ENCODE results near the gene MYH16. TPM values are rescaled to one million over a fixed set of nuclear protein-coding genes. Genes with fewer than 3 reads are reported as not detected.

Gene MYH16
- total RNA-seq, 1 donor from 2014 or later: not detected

- Histone ChIP-seq H3K4me3 (no peak overlapping the region), H3K9me3 (no peaks in the 10 kb centered on the region), H3K27ac (no peak overlapping the region), H3K4me1 (no peaks in the 10 kb centered on the region), H3K36me3 (no peaks in the 10 kb centered on the region), H3K27me3 (no peaks in the 10 kb centered on the region)
- intact Hi-C loops (cut with DNase I): no loop called here
- no peak for DNase-seq (ENCODE audit: extremely low spot score in 2 of 2)
- TF ChIP-seq POLR2AphosphoS5 (IDR thresholded peaks at IDR 0.05; ENCODE audit: insufficient read depth in 1 of 2, low read depth in 1 of 2) (no peak), POLR2A (IDR thresholded peaks at IDR 0.05) (no peak)
- TF ChIP-seq, protein P1, sequence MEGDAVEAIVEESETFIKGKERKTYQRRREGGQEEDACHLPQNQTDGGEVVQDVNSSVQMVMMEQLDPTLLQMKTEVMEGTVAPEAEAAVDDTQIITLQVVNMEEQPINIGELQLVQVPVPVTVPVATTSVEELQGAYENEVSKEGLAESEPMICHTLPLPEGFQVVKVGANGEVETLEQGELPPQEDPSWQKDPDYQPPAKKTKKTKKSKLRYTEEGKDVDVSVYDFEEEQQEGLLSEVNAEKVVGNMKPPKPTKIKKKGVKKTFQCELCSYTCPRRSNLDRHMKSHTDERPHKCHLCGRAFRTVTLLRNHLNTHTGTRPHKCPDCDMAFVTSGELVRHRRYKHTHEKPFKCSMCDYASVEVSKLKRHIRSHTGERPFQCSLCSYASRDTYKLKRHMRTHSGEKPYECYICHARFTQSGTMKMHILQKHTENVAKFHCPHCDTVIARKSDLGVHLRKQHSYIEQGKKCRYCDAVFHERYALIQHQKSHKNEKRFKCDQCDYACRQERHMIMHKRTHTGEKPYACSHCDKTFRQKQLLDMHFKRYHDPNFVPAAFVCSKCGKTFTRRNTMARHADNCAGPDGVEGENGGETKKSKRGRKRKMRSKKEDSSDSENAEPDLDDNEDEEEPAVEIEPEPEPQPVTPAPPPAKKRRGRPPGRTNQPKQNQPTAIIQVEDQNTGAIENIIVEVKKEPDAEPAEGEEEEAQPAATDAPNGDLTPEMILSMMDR (IDR thresholded peaks at IDR 0.05): no peak
Measured at GRCh38 chr7:99257675-99258074, 15.0 kb upstream of the MYH16 start.

DNA sequence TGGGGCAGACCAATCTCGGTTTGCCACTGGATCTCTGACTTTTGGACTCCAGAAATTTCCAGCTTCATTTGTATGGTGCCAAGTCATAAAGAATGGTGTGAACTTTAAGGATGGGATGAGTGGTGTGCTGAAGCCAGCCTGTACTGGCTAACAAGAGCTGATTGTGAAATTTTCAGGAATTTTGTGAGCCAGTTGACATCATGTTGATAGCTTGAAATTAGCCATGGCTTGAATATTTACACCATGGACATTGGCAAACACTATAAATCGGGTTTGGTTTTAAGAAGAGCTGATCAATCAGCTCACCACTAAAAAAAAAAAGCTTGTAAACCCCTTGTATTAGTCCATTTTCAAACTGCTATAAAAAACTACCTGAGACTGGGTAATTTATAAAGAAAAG, 14.1 kb upstream of the MYH16 start:
- Histone ChIP-seq H3K27me3 (no peaks in the 10 kb centered on the region), H3K4me3 (no peak overlapping the region), H3K9me3 (no peaks in the 10 kb centered on the region), H3K4me1 (no peaks in the 10 kb centered on the region), H3K36me3 (no peaks in the 10 kb centered on the region), H3K27ac (no peak overlapping the region)
- DNase-seq (ENCODE audit: extremely low spot score in 2 of 2): no peak
- intact Hi-C loops (cut with DNase I): no loop called here
- TF ChIP-seq POLR2A (IDR thresholded peaks at IDR 0.05) (no peak), POLR2AphosphoS5 (IDR thresholded peaks at IDR 0.05; ENCODE audit: insufficient read depth in 1 of 2, low read depth in 1 of 2) (no peak)
- TF ChIP-seq, protein P1 (IDR thresholded peaks at IDR 0.05): no peak

DNA sequence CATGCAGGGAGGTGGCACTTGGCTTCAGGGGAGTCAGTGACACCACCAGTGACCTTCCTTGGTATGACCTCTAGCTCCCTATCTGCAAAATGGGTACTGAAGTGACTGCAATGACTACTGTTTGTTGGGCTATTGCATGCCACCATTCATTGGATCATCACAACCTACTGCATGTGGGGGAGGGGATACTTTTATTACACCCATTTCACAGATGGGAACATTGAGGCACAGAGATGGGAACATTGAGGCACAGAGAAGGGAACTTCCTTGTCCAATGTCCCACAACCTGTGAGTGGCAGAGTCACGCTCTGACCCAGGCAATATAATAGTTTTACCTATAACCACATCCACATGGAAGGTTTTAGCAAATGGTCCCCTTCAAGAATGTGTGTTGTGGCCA, 12.2 kb upstream of the MYH16 start:
- no peaks in the 10 kb centered on the region for H3K4me1 ChIP-seq
- no peak overlapping the region for H3K27ac ChIP-seq
- H3K36me3 ChIP-seq: no peaks in the 10 kb centered on the region
- no peak for DNase-seq (ENCODE audit: extremely low spot score in 2 of 2)
- H3K27me3 ChIP-seq: no peaks in the 10 kb centered on the region
- no peak overlapping the region for H3K4me3 ChIP-seq
- no peaks in the 10 kb centered on the region for H3K9me3 ChIP-seq
- intact Hi-C loops (cut with DNase I): no loop called here
- TF ChIP-seq POLR2A (IDR thresholded peaks at IDR 0.05) (no peak), POLR2AphosphoS5 (IDR thresholded peaks at IDR 0.05; ENCODE audit: insufficient read depth in 1 of 2, low read depth in 1 of 2) (no peak)
- TF ChIP-seq, protein P1 (IDR thresholded peaks at IDR 0.05): no peak

DNA sequence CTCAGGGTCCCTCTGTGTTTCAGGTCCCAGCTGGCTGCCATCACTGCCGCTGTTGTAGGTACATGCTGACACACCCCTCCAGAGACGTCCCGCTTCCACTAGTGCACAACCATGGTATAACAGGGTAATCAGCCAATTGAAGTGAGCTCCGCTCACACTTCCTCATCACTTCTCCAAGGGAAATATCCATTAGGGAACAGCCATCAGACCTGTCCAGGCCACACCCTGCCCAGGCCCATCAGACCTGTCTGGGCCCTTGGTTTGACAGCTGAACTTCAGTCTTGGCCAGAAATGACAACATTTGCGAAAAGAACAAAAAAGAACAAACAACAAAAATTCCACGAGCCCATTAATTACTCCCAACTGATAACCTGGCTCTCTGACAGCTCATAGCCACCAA, 11.0 kb upstream of the MYH16 start:
- TF ChIP-seq, protein P1 (IDR thresholded peaks at IDR 0.05): no peak
- no peak for TF ChIP-seq POLR2AphosphoS5 (IDR thresholded peaks at IDR 0.05; ENCODE audit: insufficient read depth in 1 of 2, low read depth in 1 of 2)

GRCh38 chr7:99265848-99266480, 6.7 kb upstream of the MYH16 start:
- intact Hi-C loops (cut with DNase I): no loop called here
- TF ChIP-seq POLR2A (IDR thresholded peaks at IDR 0.05): no peak
- no peak for TF ChIP-seq POLR2AphosphoS5 (IDR thresholded peaks at IDR 0.05; ENCODE audit: insufficient read depth in 1 of 2, low read depth in 1 of 2)
- TF ChIP-seq, protein P1 (IDR thresholded peaks at IDR 0.05): no peak

More for the DNA sequence above, 11.0 kb upstream of the MYH16 start:
- Histone ChIP-seq H3K36me3 (no peaks in the 10 kb centered on the region), H3K4me1 (no peaks in the 10 kb centered on the region), H3K27me3 (no peaks in the 10 kb centered on the region), H3K27ac (no peak overlapping the region), H3K4me3 (no peak overlapping the region), H3K9me3 (no peaks in the 10 kb centered on the region)
- intact Hi-C loops (cut with DNase I): no loop called here
- DNase-seq (ENCODE audit: extremely low spot score in 2 of 2): no peak

More at GRCh38 chr7:99265848-99266480, 6.7 kb upstream of the MYH16 start:
- no peaks in the 10 kb centered on the region for H3K27me3 ChIP-seq
- no peaks in the 10 kb centered on the region for H3K36me3 ChIP-seq
- H3K9me3 ChIP-seq: no peaks in the 10 kb centered on the region
- no peaks in the 10 kb centered on the region for H3K4me1 ChIP-seq
- no peak overlapping the region for H3K27ac ChIP-seq
- no peak for DNase-seq (ENCODE audit: extremely low spot score in 2 of 2)
- no peak overlapping the region for H3K4me3 ChIP-seq

Data from vagina (tissue), 2 donors.